H7 (cell line): Measurements from ENCODE around the gene NPRL2. TPM values are rescaled to one million over a fixed set of nuclear protein-coding genes. Genes with fewer than 3 reads are reported as not detected.

ENCODE experiments used
- DNase-seq: peaks from one replicate; pipeline ENCODE4 v3.0.0; 2012
- H3K27me3 ChIP-seq: 2 replicates; pipeline ENCODE4 v1.6.0; 2011; ENCODE audit warnings: mild to moderate bottlenecking, low read length; ENCODE audit not compliant: control insufficient read depth, insufficient read depth
- H3K36me3 ChIP-seq: replicated peaks from 2 replicates; pipeline ENCODE4 v1.5.1; 2011; ENCODE audit warnings: low read length; ENCODE audit not compliant: control insufficient read depth, insufficient read depth
- H3K4me3 ChIP-seq: 2 replicates; pipeline ENCODE4 v1.5.1; 2011; ENCODE audit warnings: low read depth, mild to moderate bottlenecking, control low read depth, low read length, moderate library complexity; ENCODE audit not compliant: insufficient read depth
- total RNA-seq: library from RNA; depleted of rRNA; stranded (reverse); fragments of >200 nt; shearing (Covaris generic); gene quantifications from 2 replicates; pipeline ENCODE4 v1.2.3, GENCODE V29; 2014; rRNA removed

NPRL2 gene
- 41.1 and 41.6 TPM in 2 replicates for total RNA-seq

GRCh38 chr3:50350527-50351322 lies at the start of gene NPRL2, which contains the start of gene CYB561D2:
Gene NPRL2, minus strand, starts transcription at chr3:50350775. Its CDS starts 123 bp downstream, at chr3:50350652.
Gene CYB561D2, plus strand, starts transcription at chr3:50350862. Its CDS starts 572 bp downstream, at chr3:50351434.
- DNase-seq: peak; percentile 98
- H3K4me3 ChIP-seq: peak within 1 kb of the TSS; percentile 92
- peaks cover 6% of the 10 kb centered on the region for H3K27me3 ChIP-seq
- peaks cover 15% of the 10 kb centered on the region for H3K36me3 ChIP-seq

- no peaks in the 10 kb centered on the region for H3K36me3 ChIP-seq
- no peak overlapping the region for H3K4me3 ChIP-seq
- no peak for DNase-seq
- H3K27me3 ChIP-seq: no peaks in the 10 kb centered on the region
These were observed 45.9 kb upstream of the NPRL2 start for GRCh38 chr3:50396502-50396901.

GRCh38 chr3:50395070-50395860 lies 44.7 kb upstream of the NPRL2 start:
- Histone ChIP-seq H3K27me3 (no peaks in the 10 kb centered on the region), H3K4me3 (no peak overlapping the region)
- DNase-seq: no peak

GRCh38 chr3:50393061-50393460 lies 42.5 kb upstream of the NPRL2 start:
- no peaks in the 10 kb centered on the region for H3K36me3 ChIP-seq
- H3K27me3 ChIP-seq: no peaks in the 10 kb centered on the region
- no peak for DNase-seq
- no peak overlapping the region for H3K4me3 ChIP-seq

More at GRCh38 chr3:50395070-50395860, 44.7 kb upstream of the NPRL2 start:
- H3K36me3 ChIP-seq: no peaks in the 10 kb centered on the region

- Histone ChIP-seq H3K4me3 (no peak overlapping the region), H3K36me3 (no peaks in the 10 kb centered on the region)
- no peak for DNase-seq
These were observed 41.6 kb upstream of the NPRL2 start for GRCh38 chr3:50392101-50392715.

GRCh38 chr3:50390508-50391224 lies 40.1 kb upstream of the NPRL2 start:
- H3K36me3 ChIP-seq: no peaks in the 10 kb centered on the region
- H3K4me3 ChIP-seq: no peak overlapping the region
- DNase-seq: no peak
- no peaks in the 10 kb centered on the region for H3K27me3 ChIP-seq

More at GRCh38 chr3:50392101-50392715, 41.6 kb upstream of the NPRL2 start:
- no peaks in the 10 kb centered on the region for H3K27me3 ChIP-seq

- DNase-seq: no peak
- Histone ChIP-seq H3K36me3 (no peaks in the 10 kb centered on the region), H3K4me3 (no peak overlapping the region), H3K27me3 (no peaks in the 10 kb centered on the region)
These were observed 38.8 kb upstream of the NPRL2 start for GRCh38 chr3:50389414-50389767.

GRCh38 chr3:50388720-50389413 lies 38.3 kb upstream of the NPRL2 start:
- H3K27me3 ChIP-seq: no peaks in the 10 kb centered on the region
- no peak overlapping the region for H3K4me3 ChIP-seq
- no peaks in the 10 kb centered on the region for H3K36me3 ChIP-seq
- DNase-seq: no peak

GRCh38 chr3:50388016-50388719 lies 37.6 kb upstream of the NPRL2 start:
- Histone ChIP-seq H3K27me3 (no peaks in the 10 kb centered on the region), H3K36me3 (no peaks in the 10 kb centered on the region)
- peak; percentile 96 for DNase-seq

GRCh38 chr3:50385754-50386153 lies 35.2 kb upstream of the NPRL2 start:
- Histone ChIP-seq H3K27me3 (no peaks in the 10 kb centered on the region), H3K4me3 (no peak overlapping the region), H3K36me3 (no peaks in the 10 kb centered on the region)
- DNase-seq: no peak

More at GRCh38 chr3:50388016-50388719, 37.6 kb upstream of the NPRL2 start:
- H3K4me3 ChIP-seq: no peak overlapping the region

- Histone ChIP-seq H3K36me3 (no peaks in the 10 kb centered on the region), H3K4me3 (no peak overlapping the region), H3K27me3 (no peaks in the 10 kb centered on the region)
- DNase-seq: no peak
These were observed 33.2 kb upstream of the NPRL2 start for GRCh38 chr3:50383750-50384149.

- H3K27me3 ChIP-seq: no peaks in the 10 kb centered on the region
- no peak overlapping the region for H3K4me3 ChIP-seq
- no peak for DNase-seq
- no peaks in the 10 kb centered on the region for H3K36me3 ChIP-seq
These were observed 32.1 kb upstream of the NPRL2 start for GRCh38 chr3:50382722-50383121.

GRCh38 chr3:50381383-50381782 lies 30.8 kb upstream of the NPRL2 start:
- Histone ChIP-seq H3K4me3 (no peak overlapping the region), H3K36me3 (no peaks in the 10 kb centered on the region), H3K27me3 (no peaks in the 10 kb centered on the region)
- DNase-seq: no peak
